GM23338 (cell line): ENCODE data around the gene SIL1.
"Not testable (repeated sequence)": the region's sequence is repeated elsewhere in the genome, so short reads cannot be mapped to it uniquely, and the experiment has no call there.

Experiments
- CREB1 ChIP-seq: fragments of 250-450 bp; sonication (Bioruptor Pico); IDR thresholded peaks from 2 replicates; pipeline ENCODE4 v1.5.0; 2020; ENCODE audit warnings: low read depth, mild to moderate bottlenecking, moderate library complexity
- EZH2 ChIP-seq: fragments of 200-600 bp; sonication (generic); IDR thresholded peaks from one replicate; pipeline ENCODE4 v1.8.0; 2017; ENCODE audit warnings: antibody characterized with exemption, mild to moderate bottlenecking, low read depth; ENCODE audit not compliant: unreplicated experiment
- EZH2phosphoT487 ChIP-seq: fragments of 200-600 bp; sonication (generic); IDR thresholded peaks from one replicate; pipeline ENCODE4 v1.8.1; 2018; ENCODE audit warnings: antibody characterized with exemption; ENCODE audit not compliant: unreplicated experiment
- JUNB ChIP-seq: IDR thresholded peaks from one replicate; pipeline ENCODE4 v1.6.1; 2016; ENCODE audit warnings: antibody characterized with exemption; ENCODE audit not compliant: unreplicated experiment
- NANOG ChIP-seq: IDR thresholded peaks from 2 replicates; pipeline ENCODE4 v1.6.1; 2016; ENCODE audit warnings: antibody characterized with exemption, borderline replicate concordance
- POLR2AphosphoS5 ChIP-seq: IDR thresholded peaks from 2 replicates; pipeline ENCODE4 v1.6.1; 2016; ENCODE audit warnings: antibody characterized with exemption, low read depth
- REST ChIP-seq: IDR thresholded peaks from one replicate; pipeline ENCODE4 v1.6.1; 2018; ENCODE audit warnings: antibody characterized with exemption; ENCODE audit not compliant: unreplicated experiment
- STAT1 ChIP-seq: IDR thresholded peaks from one replicate; pipeline ENCODE4 v1.6.1; 2016; ENCODE audit warnings: antibody characterized with exemption; ENCODE audit not compliant: unreplicated experiment
- ZNF114 ChIP-seq: fragments of 250-450 bp; sonication (Bioruptor Pico); IDR thresholded peaks from 2 replicates; pipeline ENCODE4 v1.5.0; 2020; ENCODE audit warnings: mild to moderate bottlenecking, moderate library complexity
- ZNF331 ChIP-seq: fragments of 250-450 bp; sonication (Bioruptor Pico); IDR thresholded peaks from 2 replicates; pipeline ENCODE4 v1.5.0; 2020; ENCODE audit warnings: low read depth, mild to moderate bottlenecking, moderate library complexity
- ZNF462 ChIP-seq: fragments of 250-450 bp; sonication (Bioruptor Pico); IDR thresholded peaks from 2 replicates; pipeline ENCODE4 v1.5.0; 2020; ENCODE audit warnings: mild to moderate bottlenecking, moderate library complexity
- TF ChIP-seq, protein P1 (sequence below), 2 experiments: fragments of 200-600 bp in 1 of 2; sonication (generic) in 1 of 2; conservative IDR thresholded peaks; 2 replicates each; pipeline versions ENCODE4 v1.5.1 to v1.6.1; 2016 to 2017; ENCODE audit warnings: antibody characterized with exemption in 2 of 2, low read depth in 2 of 2, mild to moderate bottlenecking in 2 of 2, moderate library complexity in 1 of 2
- TF ChIP-seq, protein P2 (sequence below): IDR thresholded peaks from 2 replicates; pipeline ENCODE4 v1.6.1; 2016; ENCODE audit warnings: antibody characterized with exemption

DNA sequence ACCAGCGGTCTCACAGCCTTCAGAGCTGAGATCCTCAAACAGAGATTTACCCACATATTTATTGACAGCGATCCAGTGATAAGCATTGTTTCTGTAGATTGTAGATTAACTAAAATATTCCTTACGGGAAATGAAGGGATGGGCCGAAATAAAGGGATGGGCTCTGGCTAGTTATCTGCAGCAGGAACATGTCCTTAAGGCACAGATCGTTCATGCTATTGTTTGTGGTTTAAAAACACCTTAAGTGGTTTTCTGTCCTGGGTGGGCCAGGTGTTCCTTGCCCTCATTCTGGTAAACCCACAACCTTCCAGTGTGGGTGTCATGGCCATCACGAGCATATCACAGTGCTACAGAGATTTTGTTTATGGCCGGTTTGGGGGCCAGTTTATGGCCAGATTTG lies 19.9 kb upstream of the SIL1 start:
- TF ChIP-seq EZH2; REST; EZH2phosphoT487; CREB1 (CRISPR knock-in tag); POLR2AphosphoS5; JUNB; ZNF114 (CRISPR knock-in tag); STAT1; NANOG; ZNF462 (CRISPR knock-in tag); ZNF331 (CRISPR knock-in tag): not testable (repeated sequence)
- TF ChIP-seq, protein P1, sequence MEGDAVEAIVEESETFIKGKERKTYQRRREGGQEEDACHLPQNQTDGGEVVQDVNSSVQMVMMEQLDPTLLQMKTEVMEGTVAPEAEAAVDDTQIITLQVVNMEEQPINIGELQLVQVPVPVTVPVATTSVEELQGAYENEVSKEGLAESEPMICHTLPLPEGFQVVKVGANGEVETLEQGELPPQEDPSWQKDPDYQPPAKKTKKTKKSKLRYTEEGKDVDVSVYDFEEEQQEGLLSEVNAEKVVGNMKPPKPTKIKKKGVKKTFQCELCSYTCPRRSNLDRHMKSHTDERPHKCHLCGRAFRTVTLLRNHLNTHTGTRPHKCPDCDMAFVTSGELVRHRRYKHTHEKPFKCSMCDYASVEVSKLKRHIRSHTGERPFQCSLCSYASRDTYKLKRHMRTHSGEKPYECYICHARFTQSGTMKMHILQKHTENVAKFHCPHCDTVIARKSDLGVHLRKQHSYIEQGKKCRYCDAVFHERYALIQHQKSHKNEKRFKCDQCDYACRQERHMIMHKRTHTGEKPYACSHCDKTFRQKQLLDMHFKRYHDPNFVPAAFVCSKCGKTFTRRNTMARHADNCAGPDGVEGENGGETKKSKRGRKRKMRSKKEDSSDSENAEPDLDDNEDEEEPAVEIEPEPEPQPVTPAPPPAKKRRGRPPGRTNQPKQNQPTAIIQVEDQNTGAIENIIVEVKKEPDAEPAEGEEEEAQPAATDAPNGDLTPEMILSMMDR (conservative IDR thresholded peaks at IDR 0.05; ENCODE audit: low read depth in 2 of 2), result not testable (repeated sequence)
- TF ChIP-seq, protein P2, sequence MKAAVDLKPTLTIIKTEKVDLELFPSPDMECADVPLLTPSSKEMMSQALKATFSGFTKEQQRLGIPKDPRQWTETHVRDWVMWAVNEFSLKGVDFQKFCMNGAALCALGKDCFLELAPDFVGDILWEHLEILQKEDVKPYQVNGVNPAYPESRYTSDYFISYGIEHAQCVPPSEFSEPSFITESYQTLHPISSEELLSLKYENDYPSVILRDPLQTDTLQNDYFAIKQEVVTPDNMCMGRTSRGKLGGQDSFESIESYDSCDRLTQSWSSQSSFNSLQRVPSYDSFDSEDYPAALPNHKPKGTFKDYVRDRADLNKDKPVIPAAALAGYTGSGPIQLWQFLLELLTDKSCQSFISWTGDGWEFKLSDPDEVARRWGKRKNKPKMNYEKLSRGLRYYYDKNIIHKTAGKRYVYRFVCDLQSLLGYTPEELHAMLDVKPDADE, result not testable (repeated sequence)
